Activated naive CD8-positive, alpha-beta T cell treated with anti-CD3 and anti-CD28 coated beads, Interleukin-2, amount 50 U/mL, for 24 hours (primary cell): ENCODE measurements around the gene GLT8D2.

Experiments used
- ATAC-seq: fragments of 150-1000 bp; cut with Tn5 transposase; one replicate; pipeline ENCODE4 v1.10.0; 2021
- DNase-seq: peaks from one replicate; pipeline ENCODE4 v3.0.0; 2021
- H3K27ac Mint-ChIP-seq: one replicate; pipeline ENCODE4 v1.8.0; 2021; ENCODE audit warnings: mild to moderate bottlenecking, mixed read lengths
- H3K27me3 Mint-ChIP-seq: one replicate; pipeline ENCODE4 v1.8.0; 2021; ENCODE audit warnings: mixed read lengths
- H3K36me3 Mint-ChIP-seq: one replicate; pipeline ENCODE4 v1.8.0; 2021; ENCODE audit warnings: low read depth, mixed read lengths
- H3K4me1 Mint-ChIP-seq: one replicate; pipeline ENCODE4 v1.8.0; 2021; ENCODE audit warnings: mixed read lengths
- H3K4me3 Mint-ChIP-seq: one replicate; pipeline ENCODE4 v1.8.0; 2021; ENCODE audit warnings: mild to moderate bottlenecking, moderate library complexity, mixed read lengths
- H3K9me3 Mint-ChIP-seq: one replicate; pipeline ENCODE4 v1.8.0; 2021; ENCODE audit warnings: mixed read lengths

GLT8D2 gene

GRCh38 chr12:103962493-103962892 is 87.5 kb downstream of the GLT8D2 start:
- Mint-ChIP-seq H3K4me1 (peaks cover 38% of the 10 kb centered on the region), H3K27ac (no peak overlapping the region), H3K36me3 (peaks cover 17% of the 10 kb centered on the region), H3K4me3 (no peak overlapping the region), H3K27me3 (no peaks in the 10 kb centered on the region), H3K9me3 (no peaks in the 10 kb centered on the region)
- no peak for ATAC-seq
- no peak for DNase-seq

- ATAC-seq, result no peak
- Mint-ChIP-seq H3K4me1 (peaks cover 37% of the 10 kb centered on the region), H3K9me3 (no peaks in the 10 kb centered on the region), H3K4me3 (no peak overlapping the region), H3K27me3 (no peaks in the 10 kb centered on the region), H3K36me3 (peaks cover 8% of the 10 kb centered on the region), H3K27ac (no peak overlapping the region)
- DNase-seq, result no peak
Observed at GRCh38 chr12:103960616-103961227, 89.3 kb downstream of the GLT8D2 start.

GRCh38 chr12:103958621-103959020 is 91.4 kb downstream of the GLT8D2 start:
- ATAC-seq (no peak), DNase-seq (no peak)
- Mint-ChIP-seq H3K9me3 (no peaks in the 10 kb centered on the region), H3K4me1 (peaks cover 40% of the 10 kb centered on the region), H3K27ac (no peak overlapping the region), H3K4me3 (no peak overlapping the region), H3K27me3 (no peaks in the 10 kb centered on the region), H3K36me3 (peaks cover 17% of the 10 kb centered on the region)

DNA sequence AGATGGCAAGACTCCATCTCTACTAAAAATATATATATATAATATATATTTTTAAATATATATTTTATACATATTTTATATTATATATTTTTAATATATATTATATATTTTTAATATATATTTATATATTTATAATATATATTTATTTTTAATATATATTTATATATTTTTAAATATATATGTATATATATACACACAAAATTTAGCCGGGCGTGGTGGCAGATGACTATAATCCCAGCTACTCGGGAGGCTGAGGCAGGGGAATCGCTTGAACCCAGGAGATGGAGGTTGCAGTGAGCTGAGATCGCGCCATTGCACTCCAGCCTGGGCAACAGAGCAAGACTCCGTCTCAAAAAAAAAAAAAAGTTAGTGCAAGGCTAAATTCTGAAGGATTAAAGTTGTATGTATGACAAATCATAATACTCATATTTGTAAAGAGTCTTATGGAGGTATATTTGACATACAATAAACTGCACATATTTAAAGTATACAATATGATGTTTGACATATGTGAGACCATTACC is 92.1 kb downstream of the GLT8D2 start:
- DNase-seq (no peak), ATAC-seq (no peak)
- Mint-ChIP-seq H3K27ac (peak overlapping the region; percentile 94), H3K9me3 (no peaks in the 10 kb centered on the region), H3K4me3 (peak overlapping the region; percentile 93), H3K36me3 (peaks cover 18% of the 10 kb centered on the region), H3K4me1 (peaks cover 41% of the 10 kb centered on the region), H3K27me3 (no peaks in the 10 kb centered on the region)

- H3K27ac Mint-ChIP-seq, result peak overlapping the region; percentile 94
- DNase-seq, result no peak
- ATAC-seq, result peak; percentile 0
- H3K36me3 Mint-ChIP-seq, result peaks cover 29% of the 10 kb centered on the region
- H3K4me3 Mint-ChIP-seq, result peak overlapping the region; percentile 93
- no peaks in the 10 kb centered on the region for H3K9me3 Mint-ChIP-seq
- H3K4me1 Mint-ChIP-seq, result peaks cover 54% of the 10 kb centered on the region
- H3K27me3 Mint-ChIP-seq, result no peaks in the 10 kb centered on the region
Observed at GRCh38 chr12:103956509-103957027, 93.4 kb downstream of the GLT8D2 start.

- no peak for DNase-seq
- Mint-ChIP-seq H3K4me1 (peaks cover 55% of the 10 kb centered on the region), H3K9me3 (no peaks in the 10 kb centered on the region), H3K36me3 (peaks cover 31% of the 10 kb centered on the region), H3K27me3 (no peaks in the 10 kb centered on the region), H3K4me3 (peak overlapping the region; percentile 93), H3K27ac (peak overlapping the region; percentile 94)
- ATAC-seq, result no peak
Observed at GRCh38 chr12:103955811-103956508, 94.0 kb downstream of the GLT8D2 start.

DNA sequence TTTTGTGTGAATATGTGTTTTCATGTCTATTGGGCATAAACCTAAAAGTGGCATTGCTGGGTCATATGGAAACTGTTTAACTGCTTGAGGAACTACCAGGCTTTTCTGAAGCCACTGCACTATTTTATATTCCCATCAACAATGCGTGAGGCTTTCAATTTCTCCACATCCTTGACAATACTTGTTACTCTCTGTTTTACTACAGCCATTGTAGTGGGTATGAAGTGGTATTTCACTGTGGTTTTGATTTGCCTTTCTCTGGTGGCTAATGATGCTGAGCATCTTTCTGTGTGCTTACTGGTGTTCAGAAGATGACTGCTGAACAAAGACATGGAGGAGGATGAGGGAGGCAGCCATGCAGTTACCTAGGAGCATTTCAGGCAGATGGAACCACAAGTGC is 97.5 kb downstream of the GLT8D2 start:
- Mint-ChIP-seq H3K4me3 (peak overlapping the region; percentile 22), H3K27ac (peak overlapping the region; percentile 81), H3K4me1 (peaks cover 69% of the 10 kb centered on the region), H3K9me3 (no peaks in the 10 kb centered on the region), H3K27me3 (no peaks in the 10 kb centered on the region), H3K36me3 (peaks cover 65% of the 10 kb centered on the region)
- ATAC-seq, result peak; percentile 45
- no peak for DNase-seq

GRCh38 chr12:103948746-103949406 is 101.1 kb downstream of the GLT8D2 start:
- ATAC-seq, result peak; percentile 23

GRCh38 chr12:103947871-103948555 is 102.0 kb downstream of the GLT8D2 start:
- Mint-ChIP-seq H3K9me3 (no peaks in the 10 kb centered on the region), H3K27ac (peak overlapping the region; percentile 40), H3K4me1 (peaks cover 57% of the 10 kb centered on the region), H3K27me3 (no peaks in the 10 kb centered on the region), H3K36me3 (peaks cover 88% of the 10 kb centered on the region), H3K4me3 (no peak overlapping the region)
- ATAC-seq (no peak), DNase-seq (no peak)

More at GRCh38 chr12:103948746-103949406, 101.1 kb downstream of the GLT8D2 start:
- DNase-seq, result no peak
- peaks cover 63% of the 10 kb centered on the region for H3K4me1 Mint-ChIP-seq
- peaks cover 85% of the 10 kb centered on the region for H3K36me3 Mint-ChIP-seq
- H3K27me3 Mint-ChIP-seq, result no peaks in the 10 kb centered on the region
- no peaks in the 10 kb centered on the region for H3K9me3 Mint-ChIP-seq
- no peak overlapping the region for H3K4me3 Mint-ChIP-seq
- H3K27ac Mint-ChIP-seq, result peak overlapping the region; percentile 40

GRCh38 chr12:103944964-103945363 is 105.0 kb downstream of the GLT8D2 start:
- H3K9me3 Mint-ChIP-seq, result no peaks in the 10 kb centered on the region
- no peaks in the 10 kb centered on the region for H3K27me3 Mint-ChIP-seq
- H3K27ac Mint-ChIP-seq, result no peak overlapping the region
- ATAC-seq (peak; percentile 50), DNase-seq (no peak)
- no peak overlapping the region for H3K4me3 Mint-ChIP-seq
- peaks cover 93% of the 10 kb centered on the region for H3K36me3 Mint-ChIP-seq
- peaks cover 55% of the 10 kb centered on the region for H3K4me1 Mint-ChIP-seq
